ENCODE results near the gene BLTP2.

Gene BLTP2

DNA sequence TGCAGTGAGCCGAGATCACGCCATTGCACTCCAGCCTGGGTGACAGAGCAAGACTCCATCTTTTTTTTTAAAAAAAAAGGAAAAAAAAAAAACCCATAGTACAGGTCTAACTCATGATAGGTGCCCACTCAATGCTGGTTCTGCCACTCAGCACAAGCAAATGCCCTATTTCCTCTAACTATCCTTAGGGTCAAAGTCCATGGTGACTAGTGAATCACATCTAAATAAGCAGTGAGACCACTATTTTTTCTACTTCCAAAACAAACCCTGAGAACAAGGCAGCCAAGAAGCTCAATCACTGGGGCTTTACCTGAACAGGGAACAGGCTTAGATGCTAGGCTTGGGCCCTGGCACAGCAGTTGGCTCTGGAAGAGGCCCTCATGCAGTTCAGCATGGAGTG lies 3.4 kb downstream of the BLTP2 start:
- TF ChIP-seq EZH2phosphoT487 (IDR thresholded peaks at IDR 0.05; ENCODE audit: borderline replicate concordance, low read length): no peak
- TF ChIP-seq, protein P1, sequence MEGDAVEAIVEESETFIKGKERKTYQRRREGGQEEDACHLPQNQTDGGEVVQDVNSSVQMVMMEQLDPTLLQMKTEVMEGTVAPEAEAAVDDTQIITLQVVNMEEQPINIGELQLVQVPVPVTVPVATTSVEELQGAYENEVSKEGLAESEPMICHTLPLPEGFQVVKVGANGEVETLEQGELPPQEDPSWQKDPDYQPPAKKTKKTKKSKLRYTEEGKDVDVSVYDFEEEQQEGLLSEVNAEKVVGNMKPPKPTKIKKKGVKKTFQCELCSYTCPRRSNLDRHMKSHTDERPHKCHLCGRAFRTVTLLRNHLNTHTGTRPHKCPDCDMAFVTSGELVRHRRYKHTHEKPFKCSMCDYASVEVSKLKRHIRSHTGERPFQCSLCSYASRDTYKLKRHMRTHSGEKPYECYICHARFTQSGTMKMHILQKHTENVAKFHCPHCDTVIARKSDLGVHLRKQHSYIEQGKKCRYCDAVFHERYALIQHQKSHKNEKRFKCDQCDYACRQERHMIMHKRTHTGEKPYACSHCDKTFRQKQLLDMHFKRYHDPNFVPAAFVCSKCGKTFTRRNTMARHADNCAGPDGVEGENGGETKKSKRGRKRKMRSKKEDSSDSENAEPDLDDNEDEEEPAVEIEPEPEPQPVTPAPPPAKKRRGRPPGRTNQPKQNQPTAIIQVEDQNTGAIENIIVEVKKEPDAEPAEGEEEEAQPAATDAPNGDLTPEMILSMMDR (IDR thresholded peaks at IDR 0.05; ENCODE audit: low read depth, low read length, poor library complexity, severe bottlenecking): no peak
- Histone ChIP-seq H3K4me1 (ENCODE audit: control insufficient read depth, low read length) (peaks cover 25% of the 10 kb centered on the region), H3F3A (ENCODE audit: control insufficient read depth, insufficient read depth) (peaks cover 9% of the 10 kb centered on the region), H3K4me3 (ENCODE audit: low read length) (no peak overlapping the region), H3K9me3 (ENCODE audit: control insufficient read depth, insufficient read depth, low read length) (no peaks in the 10 kb centered on the region), H3K4me2 (ENCODE audit: low read length) (no peak overlapping the region), H3K36me3 (ENCODE audit: control insufficient read depth, low read length) (peaks cover 77% of the 10 kb centered on the region), H3K27me3 (ENCODE audit: control insufficient read depth, low read length) (no peaks in the 10 kb centered on the region), H3K27ac (ENCODE audit: low read depth, low read length) (no peak overlapping the region), H3K9me2 (replicated peaks; ENCODE audit: control insufficient read depth, low read length) (no peaks in the 10 kb centered on the region), H4K20me1 (ENCODE audit: control insufficient read depth, insufficient read depth, low read depth, low read length) (peaks cover 19% of the 10 kb centered on the region), H3K79me2 (ENCODE audit: control insufficient read depth, low read length) (peaks cover 76% of the 10 kb centered on the region)

GRCh38 chr17:28635506-28635905 lies 9.5 kb downstream of the BLTP2 start:
- Histone ChIP-seq H3K9me3 (ENCODE audit: control insufficient read depth, insufficient read depth, low read length) (no peaks in the 10 kb centered on the region), H3K9me2 (replicated peaks; ENCODE audit: control insufficient read depth, low read length) (no peaks in the 10 kb centered on the region), H3K4me2 (ENCODE audit: low read length) (no peak overlapping the region), H4K20me1 (ENCODE audit: control insufficient read depth, insufficient read depth, low read depth, low read length) (peaks cover 1% of the 10 kb centered on the region), H3F3A (ENCODE audit: control insufficient read depth, insufficient read depth) (no peaks in the 10 kb centered on the region), H3K4me3 (ENCODE audit: low read length) (no peak overlapping the region), H3K36me3 (ENCODE audit: control insufficient read depth, low read length) (peaks cover 96% of the 10 kb centered on the region), H3K27ac (ENCODE audit: low read depth, low read length) (no peak overlapping the region), H3K27me3 (ENCODE audit: control insufficient read depth, low read length) (no peaks in the 10 kb centered on the region), H3K79me2 (ENCODE audit: control insufficient read depth, low read length) (peaks cover 65% of the 10 kb centered on the region), H3K4me1 (ENCODE audit: control insufficient read depth, low read length) (no peaks in the 10 kb centered on the region)
- TF ChIP-seq, protein P1 (IDR thresholded peaks at IDR 0.05; ENCODE audit: low read depth, low read length, poor library complexity, severe bottlenecking): no peak
- no peak for TF ChIP-seq EZH2phosphoT487 (IDR thresholded peaks at IDR 0.05; ENCODE audit: borderline replicate concordance, low read length)

- H3K4me2 ChIP-seq (ENCODE audit: low read length): no peak overlapping the region
- H3K27me3 ChIP-seq (ENCODE audit: control insufficient read depth, low read length): no peaks in the 10 kb centered on the region
- no peak overlapping the region for H3K27ac ChIP-seq (ENCODE audit: low read depth, low read length)
- peaks cover 58% of the 10 kb centered on the region for H3K79me2 ChIP-seq (ENCODE audit: control insufficient read depth, low read length)
- TF ChIP-seq EZH2phosphoT487 (IDR thresholded peaks at IDR 0.05; ENCODE audit: borderline replicate concordance, low read length): no peak
- TF ChIP-seq, protein P1 (IDR thresholded peaks at IDR 0.05; ENCODE audit: low read depth, low read length, poor library complexity, severe bottlenecking): no peak
- H4K20me1 ChIP-seq (ENCODE audit: control insufficient read depth, insufficient read depth, low read depth, low read length): no peaks in the 10 kb centered on the region; the same call in 1 of the 2 replicates
- H3F3A ChIP-seq (ENCODE audit: control insufficient read depth, insufficient read depth): no peaks in the 10 kb centered on the region
- H3K4me1 ChIP-seq (ENCODE audit: control insufficient read depth, low read length): no peaks in the 10 kb centered on the region
- H3K9me2 ChIP-seq (replicated peaks; ENCODE audit: control insufficient read depth, low read length): no peaks in the 10 kb centered on the region
- no peak overlapping the region for H3K4me3 ChIP-seq (ENCODE audit: low read length)
- peaks cover 96% of the 10 kb centered on the region for H3K36me3 ChIP-seq (ENCODE audit: control insufficient read depth, low read length)
- H3K9me3 ChIP-seq (ENCODE audit: control insufficient read depth, insufficient read depth, low read length): no peaks in the 10 kb centered on the region
These were observed 10.6 kb downstream of the BLTP2 start for GRCh38 chr17:28634206-28634865.
